Measurements from ENCODE around the gene MRPL53.
A peak's percentile ranks its signal among the peaks of the same experiment; 100 is the strongest.

Gene MRPL53

DNA sequence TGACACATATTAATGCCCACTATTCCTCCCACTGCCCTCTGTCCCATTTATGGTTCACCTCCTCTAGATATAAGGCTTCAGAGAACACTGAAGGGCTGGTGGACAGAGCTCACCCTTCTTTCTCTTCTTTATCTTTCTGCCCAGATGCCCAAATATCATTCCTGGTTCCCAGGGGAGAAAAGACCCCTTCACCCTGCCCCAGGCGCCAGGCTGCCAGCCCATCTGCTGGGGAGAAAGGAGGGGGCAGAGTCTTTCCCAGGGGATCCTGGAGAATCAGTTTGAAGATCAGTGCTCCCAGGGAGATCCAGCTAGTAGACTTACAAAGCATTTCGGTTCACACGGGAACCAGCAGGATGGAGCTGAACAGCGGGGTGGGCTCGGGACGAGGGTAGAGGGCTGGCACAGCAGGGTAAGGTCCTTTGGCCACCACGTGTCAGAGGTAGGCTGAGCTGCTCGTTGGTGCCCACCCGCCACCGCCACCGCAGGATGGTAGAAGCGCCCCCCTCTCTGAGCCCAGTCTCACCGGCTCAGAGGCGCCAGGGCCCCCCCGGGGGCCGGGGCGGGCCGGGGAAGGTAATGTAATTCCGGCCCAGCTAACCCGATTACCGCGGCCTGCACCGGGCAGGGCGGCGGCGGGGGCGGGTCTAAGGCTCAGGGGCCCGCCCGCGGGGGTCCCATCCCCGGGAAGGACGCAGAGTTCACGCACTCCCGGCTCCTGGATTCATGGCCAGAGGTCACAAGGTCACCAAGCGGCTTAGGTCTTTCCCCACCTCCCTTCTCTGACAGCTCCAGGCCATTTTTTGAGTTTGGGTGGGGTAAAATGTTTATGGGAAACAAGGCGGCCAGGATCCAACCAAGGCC is 40.5 kb upstream of the MRPL53 start:
- CTCF ChIA-PET, result no interaction called here

DNA sequence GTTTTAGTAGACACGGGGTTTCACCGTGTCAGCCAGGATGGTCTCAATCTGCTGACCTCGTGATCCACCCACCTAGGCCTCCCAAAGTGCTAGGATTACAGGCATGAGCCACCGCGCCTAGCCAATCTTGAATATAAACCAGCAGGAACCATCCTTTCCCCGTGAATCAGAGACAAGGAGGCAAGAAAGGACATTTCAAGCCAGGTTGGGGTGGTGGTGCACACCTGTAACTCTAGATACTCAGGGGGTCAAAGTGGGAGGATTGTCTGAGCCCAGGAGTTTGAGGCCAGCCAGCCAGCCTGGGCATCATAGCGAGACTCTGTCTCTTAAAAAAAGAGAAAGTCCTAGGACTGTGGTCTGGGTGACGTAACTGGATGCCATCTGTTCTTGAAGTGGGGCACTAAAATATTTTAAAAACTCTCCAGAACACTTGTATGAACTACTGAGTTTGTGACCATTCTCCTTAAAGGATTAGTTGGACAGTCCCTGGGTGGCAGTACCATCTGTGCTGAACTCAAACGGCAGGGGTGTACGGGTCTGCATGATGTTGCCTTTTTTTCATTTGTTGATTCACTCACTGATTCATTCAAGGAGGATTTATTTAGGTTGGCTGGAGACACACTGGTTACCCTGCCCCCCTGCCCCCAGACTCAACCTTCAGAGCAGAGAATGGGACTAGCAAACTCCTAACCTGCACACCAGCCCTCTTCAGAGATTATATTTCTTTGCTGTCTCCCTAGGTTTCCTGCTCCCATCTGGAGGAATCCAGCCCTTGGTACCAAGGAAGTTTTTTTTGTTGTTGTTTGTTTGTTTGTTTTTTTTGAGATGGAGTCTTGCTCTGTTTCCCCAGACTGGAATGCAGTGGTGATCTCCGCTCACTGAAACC is 38.9 kb upstream of the MRPL53 start:
- H3K27ac ChIP-seq (ENCODE audit: extremely low read depth, low read depth, low read length), result no peak overlapping the region
- H3K4me1 ChIP-seq (ENCODE audit: control insufficient read depth, insufficient read depth, low read length), result peaks cover 4% of the 10 kb centered on the region; the same call in 1 of the 2 replicates
- ChIA-PET CTCF (interaction anchor here (1.2 kb wide), 1 partner anchor 78 kb away, joined by 3 read pairs; no protein-coding TSS in a partner anchor), POLR2A (interaction anchor here (0.6 to 2.3 kb wide), 5 partner anchors 10 to 427 kb away, joined by 3 to 13 read pairs (median 4); partner anchors contain the start of genes AUP1, CCDC142, HTRA2 and TTC31)
- TF ChIP-seq, protein P1, sequence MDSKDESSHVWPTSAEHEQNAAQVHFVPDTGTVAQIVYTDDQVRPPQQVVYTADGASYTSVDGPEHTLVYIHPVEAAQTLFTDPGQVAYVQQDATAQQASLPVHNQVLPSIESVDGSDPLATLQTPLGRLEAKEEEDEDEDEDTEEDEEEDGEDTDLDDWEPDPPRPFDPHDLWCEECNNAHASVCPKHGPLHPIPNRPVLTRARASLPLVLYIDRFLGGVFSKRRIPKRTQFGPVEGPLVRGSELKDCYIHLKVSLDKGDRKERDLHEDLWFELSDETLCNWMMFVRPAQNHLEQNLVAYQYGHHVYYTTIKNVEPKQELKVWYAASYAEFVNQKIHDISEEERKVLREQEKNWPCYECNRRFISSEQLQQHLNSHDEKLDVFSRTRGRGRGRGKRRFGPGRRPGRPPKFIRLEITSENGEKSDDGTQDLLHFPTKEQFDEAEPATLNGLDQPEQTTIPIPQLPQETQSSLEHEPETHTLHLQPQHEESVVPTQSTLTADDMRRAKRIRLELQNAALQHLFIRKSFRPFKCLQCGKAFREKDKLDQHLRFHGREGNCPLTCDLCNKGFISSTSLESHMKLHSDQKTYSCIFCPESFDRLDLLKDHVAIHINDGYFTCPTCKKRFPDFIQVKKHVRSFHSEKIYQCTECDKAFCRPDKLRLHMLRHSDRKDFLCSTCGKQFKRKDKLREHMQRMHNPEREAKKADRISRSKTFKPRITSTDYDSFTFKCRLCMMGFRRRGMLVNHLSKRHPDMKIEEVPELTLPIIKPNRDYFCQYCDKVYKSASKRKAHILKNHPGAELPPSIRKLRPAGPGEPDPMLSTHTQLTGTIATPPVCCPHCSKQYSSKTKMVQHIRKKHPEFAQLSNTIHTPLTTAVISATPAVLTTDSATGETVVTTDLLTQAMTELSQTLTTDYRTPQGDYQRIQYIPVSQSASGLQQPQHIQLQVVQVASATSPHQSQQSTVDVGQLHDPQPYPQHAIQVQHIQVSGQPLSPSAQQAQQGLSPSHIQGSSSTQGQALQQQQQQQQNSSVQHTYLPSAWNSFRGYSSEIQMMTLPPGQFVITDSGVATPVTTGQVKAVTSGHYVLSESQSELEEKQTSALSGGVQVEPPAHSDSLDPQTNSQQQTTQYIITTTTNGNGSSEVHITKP (tag by site-specific recombination; IDR thresholded peaks at IDR 0.05), result peak; percentile 65
- TF ChIP-seq SETDB1 (IDR thresholded peaks at IDR 0.05; ENCODE audit: insufficient read length, low read length), result no peak
- no peaks in the 10 kb centered on the region for H3K9me3 ChIP-seq (ENCODE audit: control insufficient read depth, insufficient read depth, low read depth, low read length)
- H3K4me3 ChIP-seq (ENCODE audit: low read depth, low read length), result no peak overlapping the region
- no peaks in the 10 kb centered on the region for H3K36me3 ChIP-seq (ENCODE audit: control insufficient read depth in 2 of 2, insufficient read depth in 1 of 2, low read length in 2 of 2)

More for the DNA sequence above, 40.5 kb upstream of the MRPL53 start:
- POLR2A ChIA-PET, result no interaction called here
- H3K36me3 ChIP-seq (ENCODE audit: control insufficient read depth in 2 of 2, insufficient read depth in 1 of 2, low read length in 2 of 2), result no peaks in the 10 kb centered on the region
- H3K9me3 ChIP-seq (ENCODE audit: control insufficient read depth, insufficient read depth, low read depth, low read length), result no peaks in the 10 kb centered on the region
- no peak overlapping the region for H3K27ac ChIP-seq (ENCODE audit: extremely low read depth, low read depth, low read length)
- H3K4me3 ChIP-seq (ENCODE audit: low read depth, low read length), result no peak overlapping the region
- TF ChIP-seq ZNF146 (tag by site-specific recombination; IDR thresholded peaks at IDR 0.05) (no peak), ZSCAN23 (tag by site-specific recombination; IDR thresholded peaks at IDR 0.05) (no peak), ZNF394 (tag by site-specific recombination; IDR thresholded peaks at IDR 0.05; ENCODE audit: borderline replicate concordance) (no peak), ZNF138 (tag by site-specific recombination; IDR thresholded peaks at IDR 0.05; ENCODE audit: borderline replicate concordance) (no peak), ZNF140 (tag by site-specific recombination; IDR thresholded peaks at IDR 0.05) (no peak)
- TF ChIP-seq, protein P2, sequence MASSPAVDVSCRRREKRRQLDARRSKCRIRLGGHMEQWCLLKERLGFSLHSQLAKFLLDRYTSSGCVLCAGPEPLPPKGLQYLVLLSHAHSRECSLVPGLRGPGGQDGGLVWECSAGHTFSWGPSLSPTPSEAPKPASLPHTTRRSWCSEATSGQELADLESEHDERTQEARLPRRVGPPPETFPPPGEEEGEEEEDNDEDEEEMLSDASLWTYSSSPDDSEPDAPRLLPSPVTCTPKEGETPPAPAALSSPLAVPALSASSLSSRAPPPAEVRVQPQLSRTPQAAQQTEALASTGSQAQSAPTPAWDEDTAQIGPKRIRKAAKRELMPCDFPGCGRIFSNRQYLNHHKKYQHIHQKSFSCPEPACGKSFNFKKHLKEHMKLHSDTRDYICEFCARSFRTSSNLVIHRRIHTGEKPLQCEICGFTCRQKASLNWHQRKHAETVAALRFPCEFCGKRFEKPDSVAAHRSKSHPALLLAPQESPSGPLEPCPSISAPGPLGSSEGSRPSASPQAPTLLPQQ (tag by site-specific recombination; IDR thresholded peaks at IDR 0.05), result no peak
- H3K4me1 ChIP-seq (ENCODE audit: control insufficient read depth, insufficient read depth, low read length), result peaks cover 4% of the 10 kb centered on the region; the same call in 1 of the 2 replicates

DNA sequence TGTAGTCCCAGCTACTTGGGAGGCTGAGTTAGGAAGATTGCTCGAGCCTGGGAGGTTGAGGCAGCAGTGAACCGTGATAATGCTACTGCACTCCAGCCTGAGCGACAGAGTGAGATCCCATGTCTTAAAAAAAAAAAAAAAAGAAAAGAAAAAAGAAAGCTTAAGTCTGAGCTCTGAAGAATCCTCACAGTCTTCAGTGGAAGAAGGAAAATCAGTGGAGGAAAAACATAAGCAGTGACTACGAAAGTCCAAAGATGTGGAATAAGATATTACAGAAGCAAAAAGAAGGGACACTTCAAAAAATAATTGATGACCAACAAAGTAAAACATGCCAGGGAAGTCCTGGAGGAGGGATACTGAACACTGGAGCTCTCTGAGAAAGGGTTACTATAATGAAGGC is 37.8 kb upstream of the MRPL53 start:
- Histone ChIP-seq H3K4me1 (ENCODE audit: control insufficient read depth, insufficient read depth, low read length) (peaks cover 4% of the 10 kb centered on the region; the same call in 1 of the 2 replicates), H3K9me3 (ENCODE audit: control insufficient read depth, insufficient read depth, low read depth, low read length) (no peaks in the 10 kb centered on the region), H3K36me3 (ENCODE audit: control insufficient read depth in 2 of 2, insufficient read depth in 1 of 2, low read length in 2 of 2) (peaks cover 4 to 8% of the 10 kb centered on the region in 2 experiments; a peak in 1 of 3 replicates), H3K4me3 (ENCODE audit: low read depth, low read length) (no peak overlapping the region), H3K27ac (ENCODE audit: extremely low read depth, low read depth, low read length) (no peak overlapping the region)
- POLR2A ChIA-PET, result interaction anchor here (0.8 to 2.3 kb wide), 4 partner anchors 9 to 52 kb away, joined by 3 to 13 read pairs (median 5); partner anchors contain the start of genes AUP1, CCDC142, HTRA2 and TTC31
- CTCF ChIA-PET, result interaction anchor here (0.8 to 1.2 kb wide), 5 partner anchors 19 to 175 kb away, joined by 3 to 4 read pairs (median 3); partner anchors contain the start of genes AUP1 and HTRA2
- TF ChIP-seq ZXDB (tag by site-specific recombination; IDR thresholded peaks at IDR 0.05) (no peak), SP7 (tag by site-specific recombination; IDR thresholded peaks at IDR 0.05) (no peak), ZNF677 (tag by site-specific recombination; IDR thresholded peaks at IDR 0.05) (no peak), BCL11B (tag by site-specific recombination; IDR thresholded peaks at IDR 0.05; ENCODE audit: low read depth) (no peak)
- TF ChIP-seq, protein P3, sequence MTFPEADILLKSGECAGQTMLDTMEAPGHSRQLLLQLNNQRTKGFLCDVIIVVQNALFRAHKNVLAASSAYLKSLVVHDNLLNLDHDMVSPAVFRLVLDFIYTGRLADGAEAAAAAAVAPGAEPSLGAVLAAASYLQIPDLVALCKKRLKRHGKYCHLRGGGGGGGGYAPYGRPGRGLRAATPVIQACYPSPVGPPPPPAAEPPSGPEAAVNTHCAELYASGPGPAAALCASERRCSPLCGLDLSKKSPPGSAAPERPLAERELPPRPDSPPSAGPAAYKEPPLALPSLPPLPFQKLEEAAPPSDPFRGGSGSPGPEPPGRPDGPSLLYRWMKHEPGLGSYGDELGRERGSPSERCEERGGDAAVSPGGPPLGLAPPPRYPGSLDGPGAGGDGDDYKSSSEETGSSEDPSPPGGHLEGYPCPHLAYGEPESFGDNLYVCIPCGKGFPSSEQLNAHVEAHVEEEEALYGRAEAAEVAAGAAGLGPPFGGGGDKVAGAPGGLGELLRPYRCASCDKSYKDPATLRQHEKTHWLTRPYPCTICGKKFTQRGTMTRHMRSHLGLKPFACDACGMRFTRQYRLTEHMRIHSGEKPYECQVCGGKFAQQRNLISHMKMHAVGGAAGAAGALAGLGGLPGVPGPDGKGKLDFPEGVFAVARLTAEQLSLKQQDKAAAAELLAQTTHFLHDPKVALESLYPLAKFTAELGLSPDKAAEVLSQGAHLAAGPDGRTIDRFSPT (tag by site-specific recombination; IDR thresholded peaks at IDR 0.05), result no peak
- TF ChIP-seq, protein P4, sequence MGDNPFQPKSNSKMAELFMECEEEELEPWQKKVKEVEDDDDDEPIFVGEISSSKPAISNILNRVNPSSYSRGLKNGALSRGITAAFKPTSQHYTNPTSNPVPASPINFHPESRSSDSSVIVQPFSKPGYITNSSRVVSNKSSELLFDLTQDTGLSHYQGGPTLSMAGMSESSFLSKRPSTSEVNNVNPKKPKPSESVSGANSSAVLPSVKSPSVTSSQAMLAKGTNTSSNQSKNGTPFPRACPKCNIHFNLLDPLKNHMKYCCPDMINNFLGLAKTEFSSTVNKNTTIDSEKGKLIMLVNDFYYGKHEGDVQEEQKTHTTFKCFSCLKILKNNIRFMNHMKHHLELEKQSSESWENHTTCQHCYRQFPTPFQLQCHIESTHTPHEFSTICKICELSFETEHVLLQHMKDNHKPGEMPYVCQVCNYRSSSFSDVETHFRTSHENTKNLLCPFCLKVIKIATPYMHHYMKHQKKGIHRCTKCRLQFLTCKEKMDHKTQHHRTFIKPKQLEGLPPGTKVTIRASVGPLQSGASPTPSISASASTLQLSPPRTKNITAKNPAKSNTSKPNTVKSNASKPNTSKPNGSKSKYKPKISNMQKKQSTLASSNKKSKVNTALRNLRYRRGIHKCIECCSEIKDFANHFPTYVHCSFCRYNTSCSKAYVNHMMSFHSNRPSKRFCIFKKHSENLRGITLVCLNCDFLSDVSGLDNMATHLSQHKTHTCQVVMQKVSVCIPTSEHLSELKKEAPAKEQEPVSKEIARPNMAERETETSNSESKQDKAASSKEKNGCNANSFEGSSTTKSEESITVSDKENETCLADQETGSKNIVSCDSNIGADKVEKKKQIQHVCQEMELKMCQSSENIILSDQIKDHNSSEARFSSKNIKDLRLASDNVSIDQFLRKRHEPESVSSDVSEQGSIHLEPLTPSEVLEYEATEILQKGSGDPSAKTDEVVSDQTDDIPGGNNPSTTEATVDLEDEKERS (tag by site-specific recombination; IDR thresholded peaks at IDR 0.05), result no peak

Measured in HEK293 (cell line).